Astrocyte of the spinal cord (primary cell): ENCODE measurements around the gene ZHX3.

Experiments
- DNase-seq: peaks from one replicate; pipeline ENCODE4 v3.0.0; 2011; ENCODE audit warnings: low read depth, low spot score
- H3K4me3 ChIP-seq: 2 replicates; pipeline ENCODE4 v1.5.1; 2011; ENCODE audit warnings: low read depth, mild to moderate bottlenecking, low read length, moderate library complexity
- CTCF ChIP-seq: IDR thresholded peaks from 2 replicates; pipeline ENCODE4 v1.5.1; 2012; ENCODE audit warnings: low read depth, mild to moderate bottlenecking, low read length, inconsistent platforms
- in situ Hi-C: cut with HindIII; loops from 2 replicates; pipeline ENCODE4 v1.10.0; 2017; ENCODE audit warnings: low sequenced_read_pairs

ZHX3 gene

GRCh38 chr20:41161886-41162285 is 155.6 kb downstream of the ZHX3 start:
- DNase-seq, result no peak
- no peak overlapping the region for H3K4me3 ChIP-seq
- in situ Hi-C loops, result no loop called here
- TF ChIP-seq CTCF, result no peak

- H3K4me3 ChIP-seq, result no peak overlapping the region
- TF ChIP-seq CTCF, result no peak
- DNase-seq, result no peak
- in situ Hi-C loops, result no loop called here
These were observed 156.8 kb downstream of the ZHX3 start for GRCh38 chr20:41160686-41161085.

GRCh38 chr20:41159547-41159946 is 158.0 kb downstream of the ZHX3 start:
- no peak for TF ChIP-seq CTCF
- in situ Hi-C loops, result no loop called here
- no peak overlapping the region for H3K4me3 ChIP-seq

GRCh38 chr20:41158082-41158625 is 159.4 kb downstream of the ZHX3 start:
- DNase-seq, result no peak
- in situ Hi-C loops, result no loop called here
- TF ChIP-seq CTCF, result no peak
- no peak overlapping the region for H3K4me3 ChIP-seq

More at GRCh38 chr20:41159547-41159946, 158.0 kb downstream of the ZHX3 start:
- DNase-seq, result no peak

GRCh38 chr20:41155261-41155660 is 162.3 kb downstream of the ZHX3 start:
- no peak for DNase-seq
- in situ Hi-C loops, result no loop called here
- no peak overlapping the region for H3K4me3 ChIP-seq
- no peak for TF ChIP-seq CTCF

- in situ Hi-C loops, result no loop called here
- no peak for DNase-seq
- no peak overlapping the region for H3K4me3 ChIP-seq
- TF ChIP-seq CTCF, result no peak
These were observed 162.9 kb downstream of the ZHX3 start for GRCh38 chr20:41154436-41155176.
